Ovary (tissue), 9 donors: ENCODE measurements around the gene ACAD11. TPM values are rescaled to one million over a fixed set of nuclear protein-coding genes. Genes with fewer than 3 reads are reported as not detected.

Experiments used
- DNase-seq, 5 donors: peaks; one replicate each; pipeline ENCODE4 v3.0.0-alpha.2; 2019 to 2020
- H3K27ac ChIP-seq, 2 donors: fragments of 200-600 bp; one replicate each; pipeline versions ENCODE4 v1.5.1 to v1.8.0; 2019 to 2022
- H3K27me3 ChIP-seq: fragments of 200-600 bp; one replicate; pipeline ENCODE4 v1.8.0; 2022
- H3K36me3 ChIP-seq: fragments of 200-600 bp; sonication (generic); one replicate; pipeline ENCODE4 v1.5.1; 2019
- H3K4me1 ChIP-seq: one replicate; pipeline ENCODE4 v1.8.1; 2013; ENCODE audit warnings: mild to moderate bottlenecking, moderate library complexity; ENCODE audit not compliant: insufficient read depth
- H3K4me3 ChIP-seq: fragments of 200-600 bp; sonication (generic); one replicate; pipeline ENCODE4 v1.5.1; 2017
- H3K9me3 ChIP-seq, 2 donors: fragments of 200-600 bp in 1 of 2; sonication (generic) in 1 of 2; one replicate each; pipeline versions ENCODE4 v1.5.1 to v1.8.1; 2013 to 2019; ENCODE audit warnings: mild to moderate bottlenecking in 1 of 2, moderate library complexity in 1 of 2
- EP300 ChIP-seq: sonication (generic); formaldehyde crosslinking; IDR thresholded peaks from one replicate; pipeline ENCODE4 v1.6.1; 2017; ENCODE audit warnings: antibody characterized with exemption
- POLR2A ChIP-seq: fragments of 450-650 bp; IDR thresholded peaks from one replicate; pipeline ENCODE4 v1.6.1; 2017; ENCODE audit warnings: antibody characterized with exemption, mild to moderate bottlenecking, moderate library complexity
- WGBS, 3 donors: extraction: QIAGEN DNeasy Blood & Tissue Kit in 1 of 3; methylation state at CpG; one replicate each; pipeline versions ENCODE4 v1.1.5 to v1.1.7; 2013 to 2017; 5-methylcytosine and 5-hydroxymethylcytosine counted together
- intact Hi-C, 4 donors: fragments of 100-400 bp; cut with DNase I; formaldehyde crosslinking; loops; one replicate each; pipeline versions ENCODE4 v1.11.0 to v1.15.1; 2022 to 2023
- polyA plus RNA-seq, 2 donors: library from polyadenylated mRNA; stranded (reverse); fragments of 200-250 nt in 1 of 2; fragments of 350-450 nt in 1 of 2; fragmentation: Illumina TruSeq in 1 of 2; extraction: RNeasy Lipid Tissue Mini Kit (QIAGEN cat#74804) in 1 of 2; gene quantifications; one replicate each; pipeline ENCODE4 v1.2.3, GENCODE V29; 2013 to 2014
- total RNA-seq, 7 donors: library from RNA; depleted of rRNA in 2 of 7; stranded (reverse); fragments of >200 nt in 2 of 7; fragmentation: NEBNext Ultra II Directional in 3 of 7; extraction: Animal tissue kit (Norgen Biotek cat#: 25700) in 3 of 7; gene quantifications; one replicate each; pipeline versions ENCODE4 v1.1.0 to v1.2.4, GENCODE V29; 2016 to 2023
- TF ChIP-seq, protein P1 (sequence below), 3 donors: fragments of 450-650 bp in 2 of 3; fragments of 200-600 bp in 1 of 3; IDR thresholded peaks; one replicate each; pipeline versions ENCODE4 v1.5.1 to v1.8.0; 2016 to 2022; ENCODE audit warnings: antibody characterized with exemption in 3 of 3, mild to moderate bottlenecking in 1 of 3
- donor health status: DM: no; HTN: no; CAD: no; lungs with moderate emphysema.
- donor health status: DM: no; HTN: no; CAD: no.
- donor health status: Bipolar disorder and iron deficiency.
- donor health status: DM: yes; HTN: yes; CAD: no.
- donor health status: DM: no; HTN: no; CAD: no.
- donor health status: DM: yes; HTN: yes; CAD: no.

ACAD11 gene
- total and polyA plus RNA-seq, 9 donors, result 18.7 to 48.8 (median 25.8) TPM

DNA sequence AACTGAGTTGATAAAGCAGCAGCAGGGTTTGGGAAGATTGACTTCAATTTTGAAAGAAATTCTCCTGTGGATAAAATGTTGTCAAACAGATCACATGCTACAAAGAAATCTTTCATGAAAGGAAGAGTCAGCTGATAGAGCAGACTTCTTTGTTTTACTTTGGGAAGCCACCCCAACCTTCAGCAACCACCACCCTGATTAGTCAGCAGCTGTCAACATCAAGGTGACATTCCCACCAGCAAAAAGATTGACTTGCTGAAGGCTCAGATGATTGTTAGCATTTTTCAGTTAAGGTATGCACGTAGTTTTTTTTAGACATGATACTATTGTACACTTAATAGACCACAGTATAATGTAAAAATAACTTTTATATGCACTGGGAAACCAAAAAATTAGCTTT, 150.1 kb downstream of the ACAD11 start:
- no peak for DNase-seq
- 86 to 96% (median 93%) methylated on average over 1 of the region's 1 CpG for WGBS, 3 donors
- Histone ChIP-seq H3K4me3 (no peak overlapping the region), H3K4me1 (no peaks in the 10 kb centered on the region), H3K27me3 (no peaks in the 10 kb centered on the region), H3K36me3 (no peaks in the 10 kb centered on the region), H3K9me3 (no peaks in the 10 kb centered on the region), H3K27ac (no peak overlapping the region)
- intact Hi-C loops, result no loop called here
- TF ChIP-seq, protein P1, sequence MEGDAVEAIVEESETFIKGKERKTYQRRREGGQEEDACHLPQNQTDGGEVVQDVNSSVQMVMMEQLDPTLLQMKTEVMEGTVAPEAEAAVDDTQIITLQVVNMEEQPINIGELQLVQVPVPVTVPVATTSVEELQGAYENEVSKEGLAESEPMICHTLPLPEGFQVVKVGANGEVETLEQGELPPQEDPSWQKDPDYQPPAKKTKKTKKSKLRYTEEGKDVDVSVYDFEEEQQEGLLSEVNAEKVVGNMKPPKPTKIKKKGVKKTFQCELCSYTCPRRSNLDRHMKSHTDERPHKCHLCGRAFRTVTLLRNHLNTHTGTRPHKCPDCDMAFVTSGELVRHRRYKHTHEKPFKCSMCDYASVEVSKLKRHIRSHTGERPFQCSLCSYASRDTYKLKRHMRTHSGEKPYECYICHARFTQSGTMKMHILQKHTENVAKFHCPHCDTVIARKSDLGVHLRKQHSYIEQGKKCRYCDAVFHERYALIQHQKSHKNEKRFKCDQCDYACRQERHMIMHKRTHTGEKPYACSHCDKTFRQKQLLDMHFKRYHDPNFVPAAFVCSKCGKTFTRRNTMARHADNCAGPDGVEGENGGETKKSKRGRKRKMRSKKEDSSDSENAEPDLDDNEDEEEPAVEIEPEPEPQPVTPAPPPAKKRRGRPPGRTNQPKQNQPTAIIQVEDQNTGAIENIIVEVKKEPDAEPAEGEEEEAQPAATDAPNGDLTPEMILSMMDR (IDR thresholded peaks at IDR 0.05), result no peak
- TF ChIP-seq POLR2A (no peak), EP300 (no peak)

DNA sequence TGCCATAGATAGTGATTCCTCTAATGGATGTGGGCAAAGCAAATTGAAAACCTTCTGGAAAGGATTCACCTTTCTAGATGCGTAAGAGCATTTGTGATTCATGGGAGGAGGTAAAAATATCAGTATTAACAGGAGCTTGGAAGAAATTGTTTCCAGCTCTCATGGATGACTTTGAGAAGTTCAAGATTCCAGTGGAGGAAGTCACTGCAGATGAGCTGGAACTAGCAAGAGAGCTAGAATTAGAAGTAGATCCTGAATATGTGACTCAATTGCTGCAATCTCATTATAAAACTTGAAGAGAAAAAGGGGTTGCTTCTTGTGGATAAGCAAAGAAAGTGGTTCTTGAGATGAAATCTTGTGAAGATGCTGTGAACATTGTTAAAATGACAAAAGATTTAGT, 150.5 kb downstream of the ACAD11 start:
- 97 to 100% (median 98%) methylated on average over 1 of the region's 1 CpG for WGBS, 3 donors
- TF ChIP-seq EP300 (no peak), POLR2A (no peak)
- TF ChIP-seq, protein P1 (IDR thresholded peaks at IDR 0.05), result no peak
- Histone ChIP-seq H3K27me3 (no peaks in the 10 kb centered on the region), H3K4me3 (no peak overlapping the region), H3K36me3 (no peaks in the 10 kb centered on the region), H3K27ac (no peak overlapping the region), H3K4me1 (no peaks in the 10 kb centered on the region), H3K9me3 (no peaks in the 10 kb centered on the region)
- no peak for DNase-seq
- intact Hi-C loops, result no loop called here

Other genes starting within 250 kb of the ACAD11 start
- gene DNAJC13, start 242.3 kb downstream of the ACAD11 start, total RNA-seq, result 10 to 100 TPM; 29.2 to 39.9 (median 30.3) TPM
- gene DNAJC13, start 242.3 kb downstream of the ACAD11 start, polyA plus RNA-seq, result 10 to 100 TPM; 10.3 to 19.1 TPM
- gene ACKR4, start 62.5 kb downstream of the ACAD11 start, total RNA-seq, result 1 to 10 TPM in 2 of 7 donors, under 1 TPM in 5; 0.17 to 1.1 (median 0.28) TPM
- gene ACKR4, start 62.5 kb downstream of the ACAD11 start, polyA plus RNA-seq, result 1 to 10 TPM in 1 of 2 donors, under 1 TPM in 1; 0.30 to 5.4 TPM
- gene UBA5, start 520 bp upstream of the ACAD11 start, total RNA-seq, result 10 to 100 TPM; 26.5 to 40.6 (median 31.7) TPM
- 10 to 100 TPM; 15.6 to 27.6 TPM for gene UBA5, start 520 bp upstream of the ACAD11 start, polyA plus RNA-seq
- gene NPHP3, start 62.6 kb upstream of the ACAD11 start, total RNA-seq, result 10 to 100 TPM; 29.3 to 66.9 (median 37.5) TPM
- 10 to 100 TPM; 25.8 to 28.2 TPM for gene NPHP3, start 62.6 kb upstream of the ACAD11 start, polyA plus RNA-seq